Adipose tissue (tissue), 3 donors: ENCODE results near the gene ADO. TPM values are rescaled to one million over a fixed set of nuclear protein-coding genes. Genes with fewer than 3 reads are reported as not detected.

Experiments used
- H3K27ac ChIP-seq: one replicate; pipeline ENCODE4 v1.5.1; 2013; ENCODE audit warnings: low read depth, low read length
- WGBS, 3 donors: extraction: QIAGEN DNeasy Blood & Tissue Kit; methylation state at CpG; one replicate each; pipeline ENCODE4 v1.1.7; 2013; 5-methylcytosine and 5-hydroxymethylcytosine counted together
- polyA plus RNA-seq, 3 donors: library from polyadenylated mRNA; stranded (reverse); fragments of 200-250 nt; gene quantifications; one replicate each; pipeline ENCODE4 v1.2.3, GENCODE V29; 2013
- donor health status: healthy with polysubstance abuse.
- donor health status: Bipolar disorder and iron deficiency.
- donor health status: healthy.

The ADO gene
- polyA plus RNA-seq, 3 donors, result 3.9 to 12.5 (median 8.4) TPM

GRCh38 chr10:62788861-62789467 lies 15.6 kb upstream of the ADO start:
- no peak overlapping the region for H3K27ac ChIP-seq

GRCh38 chr10:62790019-62790555 lies 14.4 kb upstream of the ADO start:
- no peak overlapping the region for H3K27ac ChIP-seq
- WGBS, 3 donors, result 66 to 91% (median 85%) methylated on average over 14 of the region's 14 CpGs

More at GRCh38 chr10:62788861-62789467, 15.6 kb upstream of the ADO start:
- 33 to 75% (median 71%) methylated on average over 9 of the region's 9 CpGs for WGBS, 3 donors

GRCh38 chr10:62790571-62790970 lies 13.9 kb upstream of the ADO start:
- H3K27ac ChIP-seq, result no peak overlapping the region
- 66 to 91% (median 87%) methylated on average over 2 of the region's 2 CpGs for WGBS, 3 donors

- no peak overlapping the region for H3K27ac ChIP-seq
- 81 to 91% (median 83%) methylated on average over 5 of the region's 5 CpGs for WGBS, 3 donors
Observed at GRCh38 chr10:62792261-62792660, 12.3 kb upstream of the ADO start.

GRCh38 chr10:62794306-62794705 lies 10.2 kb upstream of the ADO start:
- 82 to 92% (median 91%) methylated on average over 1 of the region's 1 CpG for WGBS, 3 donors
- H3K27ac ChIP-seq, result no peak overlapping the region

- H3K27ac ChIP-seq, result no peak overlapping the region
Observed at GRCh38 chr10:62795100-62795499, 9.4 kb upstream of the ADO start.

- no peak overlapping the region for H3K27ac ChIP-seq
- 82 to 90% (median 88%) methylated on average over 4 of the region's 4 CpGs for WGBS, 3 donors
Observed at GRCh38 chr10:62795762-62796161, 8.8 kb upstream of the ADO start.

GRCh38 chr10:62796896-62797295 lies 7.6 kb upstream of the ADO start:
- 72 to 93% (median 85%) methylated on average over 3 of the region's 3 CpGs for WGBS, 3 donors
- no peak overlapping the region for H3K27ac ChIP-seq

GRCh38 chr10:62801871-62802270 lies 2.6 kb upstream of the ADO start:
- 88 to 95% (median 91%) methylated on average over 3 of the region's 3 CpGs for WGBS, 3 donors

GRCh38 chr10:62803724-62804355 lies 680 bp upstream of the ADO start:
- peak overlapping the region; percentile 92 for H3K27ac ChIP-seq
- WGBS, 3 donors, result 31 to 36% (median 31%) methylated on average over 11 of the region's 11 CpGs

More at GRCh38 chr10:62801871-62802270, 2.6 kb upstream of the ADO start:
- H3K27ac ChIP-seq, result no peak overlapping the region

GRCh38 chr10:62805231-62806099 lies 945 bp downstream of the ADO start:
- H3K27ac ChIP-seq, result no peak overlapping the region
- WGBS, 3 donors, result 3 to 7% (median 4%) methylated on average over 73 to 77 of the region's 77 CpGs

- 18 to 35% (median 22%) methylated on average over 1 of the region's 1 CpG for WGBS, 3 donors
- H3K27ac ChIP-seq, result no peak overlapping the region
Observed at GRCh38 chr10:62806251-62806650, 1.7 kb downstream of the ADO start.

- 84 to 94% (median 89%) methylated on average over 8 of the region's 8 CpGs for WGBS, 3 donors
- H3K27ac ChIP-seq, result no peak overlapping the region
Observed at GRCh38 chr10:62810156-62810902, 5.8 kb downstream of the ADO start.

- 88 to 91% (median 90%) methylated on average over 10 of the region's 10 CpGs for WGBS, 3 donors
- no peak overlapping the region for H3K27ac ChIP-seq
Observed at GRCh38 chr10:62811159-62811875, 6.8 kb downstream of the ADO start.

GRCh38 chr10:62812672-62813439 lies 8.3 kb downstream of the ADO start:
- no peak overlapping the region for H3K27ac ChIP-seq
- 85 to 96% (median 91%) methylated on average over 13 of the region's 13 CpGs for WGBS, 3 donors

GRCh38 chr10:62813453-62813852 lies 8.9 kb downstream of the ADO start:
- WGBS, 3 donors, result 86 to 95% (median 93%) methylated on average over 27 of the region's 27 CpGs
- H3K27ac ChIP-seq, result no peak overlapping the region

- WGBS, 3 donors, result 89 to 97% (median 94%) methylated on average over 5 of the region's 5 CpGs
- no peak overlapping the region for H3K27ac ChIP-seq
Observed at GRCh38 chr10:62813981-62814380, 9.5 kb downstream of the ADO start.
